LNCAP (cell line): Measurements from ENCODE around the gene LARP1.

ENCODE experiments used
- CTCF ChIP-seq: fragments of 450-650 bp; IDR thresholded peaks from 2 replicates; pipeline ENCODE4 v1.5.1; 2017; ENCODE audit warnings: mild to moderate bottlenecking

Gene LARP1

GRCh38 chr5:154713615-154714125, 41.5 kb upstream of the LARP1 start:
- no peak for TF ChIP-seq CTCF

- no peak for TF ChIP-seq CTCF
Measured at GRCh38 chr5:154714266-154714986, 40.8 kb upstream of the LARP1 start.

GRCh38 chr5:154721481-154722058, 33.6 kb upstream of the LARP1 start:
- no peak for TF ChIP-seq CTCF

GRCh38 chr5:154722097-154722496, 33.1 kb upstream of the LARP1 start:
- no peak for TF ChIP-seq CTCF

- TF ChIP-seq CTCF = no peak
Measured at GRCh38 chr5:154722936-154723335, 32.2 kb upstream of the LARP1 start.

- TF ChIP-seq CTCF = no peak
Measured at GRCh38 chr5:154723740-154724505, 31.3 kb upstream of the LARP1 start.

- TF ChIP-seq CTCF = no peak
Measured at GRCh38 chr5:154727361-154727760, 27.8 kb upstream of the LARP1 start.
